Body of pancreas (tissue), 4 donors: ENCODE data around the gene CRACDL. TPM values are rescaled to one million over a fixed set of nuclear protein-coding genes. Genes with fewer than 3 reads are reported as not detected.

Source experiments
- ATAC-seq: fragments of 150-250 bp; one replicate; pipeline ENCODE4 v1.9.1; 2016
- DNase-seq, 4 donors: peaks; one replicate each; pipeline ENCODE4 v3.0.0-alpha.2; 2019
- H3K27ac ChIP-seq, 4 donors: fragments of 200-600 bp; sonication (generic); 1 replicate in 3 of 4; 2 replicates in 1 of 4; pipeline versions ENCODE4 v1.5.1 to v1.6.1; 2016 to 2019; ENCODE audit warnings: mild to moderate bottlenecking in 1 of 4, mixed read lengths in 1 of 4, moderate library complexity in 1 of 4
- H3K27me3 ChIP-seq, 2 donors: fragments of 200-600 bp; sonication (generic); one replicate each; pipeline ENCODE4 v1.6.0; 2016; ENCODE audit warnings: mild to moderate bottlenecking in 1 of 2
- H3K36me3 ChIP-seq, 2 donors: fragments of 200-600 bp; sonication (generic); replicated peaks in 1 of 2; 2 replicates each; pipeline ENCODE4 v1.5.1; 2016; ENCODE audit warnings: low read depth in 2 of 2; ENCODE audit not compliant: insufficient read depth in 1 of 2
- H3K4me1 ChIP-seq: fragments of 200-600 bp; sonication (generic); one replicate; pipeline ENCODE4 v1.6.0; 2016
- H3K4me3 ChIP-seq, 2 donors: fragments of 200-600 bp; sonication (generic); 1 replicate in 1 of 2; 2 replicates in 1 of 2; pipeline ENCODE4 v1.5.1; 2016 to 2019
- H3K9me3 ChIP-seq, 3 donors: fragments of 200-600 bp; sonication (generic); 1 replicate in 2 of 3; 2 replicates in 1 of 3; pipeline ENCODE4 v1.5.1; 2016
- CTCF ChIP-seq, 7 experiments: fragments of 450-650 bp in 4 of 7; fragments of 200-600 bp in 3 of 7; sonication (generic) in 3 of 7; IDR thresholded peaks; one replicate each; pipeline ENCODE4 v1.5.1; 2016 to 2019; ENCODE audit warnings: antibody characterized with exemption in 7 of 7
- POLR2A ChIP-seq, 3 donors: fragments of 450-650 bp; IDR thresholded peaks; one replicate each; pipeline ENCODE4 v1.6.1; 2016; ENCODE audit warnings: antibody characterized with exemption in 3 of 3, mild to moderate bottlenecking in 2 of 3
- WGBS, 2 donors: methylation state at CpG; one replicate each; pipeline ENCODE4 v1.1.5; 2017; 5-methylcytosine and 5-hydroxymethylcytosine counted together
- intact Hi-C: fragments of 100-400 bp; cut with DNase I; formaldehyde crosslinking; loops from one replicate; pipeline ENCODE4 v1.15.1; 2023
- total RNA-seq, 2 donors: library from RNA; depleted of rRNA; stranded (reverse); fragments of >200 nt; gene quantifications; one replicate each; pipeline ENCODE4 v1.1.0, GENCODE V29; 2016

The CRACDL gene
- total RNA-seq, 2 donors from 2014 or later: 14.8 to 22.1 TPM

DNA sequence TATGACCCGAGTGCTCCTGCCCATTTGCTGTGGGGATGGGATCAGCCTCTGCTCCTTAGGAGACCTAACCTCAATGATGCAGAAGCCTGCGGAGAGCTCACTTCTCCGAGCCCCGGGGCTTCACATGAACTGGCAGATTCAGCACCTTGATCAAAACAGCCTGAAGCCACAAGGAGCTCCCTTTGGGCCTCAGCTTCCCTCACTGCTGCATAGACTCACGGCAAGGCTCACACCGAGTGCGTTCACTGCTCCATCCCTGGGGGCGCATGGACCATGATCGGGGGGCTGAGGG is 33.0 kb downstream of the CRACDL start:
- ATAC-seq (no peak), DNase-seq (no peak)
- Histone ChIP-seq H3K27me3 (no peaks in the 10 kb centered on the region), H3K36me3 (no peaks in the 10 kb centered on the region), H3K4me1 (peaks cover 6% of the 10 kb centered on the region), H3K9me3 (no peaks in the 10 kb centered on the region), H3K4me3 (no peak overlapping the region), H3K27ac (no peak overlapping the region)
- intact Hi-C loops: no loop called here
- 91 to 92% methylated on average over 9 of the region's 9 CpGs for WGBS, 2 donors
- no peak for TF ChIP-seq POLR2A (IDR thresholded peaks at IDR 0.05)
- TF ChIP-seq CTCF (IDR thresholded peaks at IDR 0.05): no peak

GRCh38 chr2:98902209-98903063 is 33.6 kb downstream of the CRACDL start:
- WGBS, 2 donors: 86 to 93% methylated on average over 9 to 25 of the region's 25 CpGs
- H3K36me3 ChIP-seq: no peaks in the 10 kb centered on the region
- H3K4me3 ChIP-seq: no peak overlapping the region
- H3K9me3 ChIP-seq: no peaks in the 10 kb centered on the region
- H3K27ac ChIP-seq: no peak overlapping the region
- H3K4me1 ChIP-seq: peaks cover under 1% of the 10 kb centered on the region
- intact Hi-C loops: no loop called here
- no peaks in the 10 kb centered on the region for H3K27me3 ChIP-seq
- DNase-seq: no peak
- TF ChIP-seq POLR2A (IDR thresholded peaks at IDR 0.05) (no peak), CTCF (IDR thresholded peaks at IDR 0.05) (no peak)
- ATAC-seq: no peak

DNA sequence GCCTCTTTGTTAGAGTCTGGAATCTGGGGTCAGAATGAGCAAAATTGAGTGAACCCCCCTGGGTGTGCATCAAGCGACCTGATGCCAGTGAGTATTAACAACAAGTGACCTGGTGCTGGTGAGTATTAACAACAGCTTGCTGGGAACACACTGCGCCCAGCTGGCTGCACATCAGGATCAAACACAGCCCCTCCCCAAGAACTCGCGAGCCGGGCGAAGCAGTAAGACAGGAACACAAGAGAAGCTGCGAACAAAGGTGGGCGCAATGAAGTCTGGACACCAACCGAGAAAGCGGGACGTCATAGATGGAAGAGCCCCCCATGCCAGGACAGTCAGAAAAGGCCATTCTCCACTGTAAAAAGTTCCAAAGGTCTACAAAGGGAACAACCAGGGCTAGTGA is 34.3 kb downstream of the CRACDL start:
- no peaks in the 10 kb centered on the region for H3K4me1 ChIP-seq
- no peak overlapping the region for H3K4me3 ChIP-seq
- H3K9me3 ChIP-seq: no peaks in the 10 kb centered on the region
- no peaks in the 10 kb centered on the region for H3K36me3 ChIP-seq
- no peak for DNase-seq
- TF ChIP-seq CTCF (IDR thresholded peaks at IDR 0.05): no peak
- TF ChIP-seq POLR2A (IDR thresholded peaks at IDR 0.05): no peak
- H3K27me3 ChIP-seq: no peaks in the 10 kb centered on the region
- WGBS, 2 donors: 86% methylated on average over 11 of the region's 11 CpGs
- intact Hi-C loops: no loop called here
- ATAC-seq: no peak
- H3K27ac ChIP-seq: no peak overlapping the region

DNA sequence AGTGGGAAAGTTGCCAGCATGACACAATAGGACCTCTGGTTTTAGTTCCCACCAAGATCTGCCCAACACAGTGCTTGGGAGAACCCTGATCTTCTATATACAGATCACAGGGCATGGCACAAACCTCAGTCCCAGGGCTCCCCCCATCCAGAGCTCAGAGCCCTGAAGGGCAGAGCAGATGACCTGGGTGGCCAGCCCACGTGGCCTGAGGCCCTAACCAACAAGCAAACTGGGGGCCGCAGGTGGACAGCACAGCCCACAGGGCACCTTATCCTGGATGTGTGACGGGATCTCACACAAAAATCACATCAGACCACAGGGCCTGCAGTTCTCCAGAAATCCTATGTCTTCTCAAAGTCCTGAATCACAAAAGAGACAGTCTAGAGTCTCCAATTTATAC is 34.7 kb downstream of the CRACDL start:
- no peak overlapping the region for H3K27ac ChIP-seq

More for the DNA sequence above, 34.7 kb downstream of the CRACDL start:
- no peak for DNase-seq
- Histone ChIP-seq H3K36me3 (no peaks in the 10 kb centered on the region), H3K4me1 (no peaks in the 10 kb centered on the region), H3K27me3 (no peaks in the 10 kb centered on the region), H3K4me3 (no peak overlapping the region), H3K9me3 (no peaks in the 10 kb centered on the region)
- ATAC-seq: no peak
- intact Hi-C loops: no loop called here
- WGBS, 2 donors: 98 to 100% methylated on average over 1 to 3 of the region's 3 CpGs
- TF ChIP-seq CTCF (IDR thresholded peaks at IDR 0.05): no peak
- TF ChIP-seq POLR2A (IDR thresholded peaks at IDR 0.05): no peak
